HAP-1 (cell line): Measurements from ENCODE around the gene INSL3.

Source experiments
- DNase-seq, 2 experiments: peaks; one replicate each; pipeline ENCODE4 v3.0.0-alpha.2; 2016 to 2020; ENCODE audit warnings: low spot score in 2 of 2
- H3K27me3 ChIP-seq: fragments of 250-450 bp; sonication (Bioruptor Pico); 2 replicates; pipeline ENCODE4 v1.5.1; 2020; ENCODE audit warnings: low read depth, mild to moderate bottlenecking, moderate library complexity
- H3K36me3 ChIP-seq: fragments of 250-450 bp; sonication (Bioruptor Pico); replicated peaks from 2 replicates; pipeline ENCODE4 v1.5.1; 2020; ENCODE audit warnings: mild to moderate bottlenecking
- H3K4me1 ChIP-seq: fragments of 250-450 bp; sonication (Bioruptor Pico); 2 replicates; pipeline ENCODE4 v1.5.1; 2020; ENCODE audit warnings: mild to moderate bottlenecking
- H3K4me3 ChIP-seq: fragments of 250-450 bp; sonication (Bioruptor Pico); 2 replicates; pipeline ENCODE4 v1.5.1; 2020; ENCODE audit warnings: mild to moderate bottlenecking, moderate library complexity
- H3K9me3 ChIP-seq: fragments of 250-450 bp; sonication (Bioruptor Pico); 2 replicates; pipeline ENCODE4 v1.5.1; 2020; ENCODE audit warnings: mild to moderate bottlenecking, moderate library complexity
- in situ Hi-C: fragments of 300-500 bp; cut with MboI; formaldehyde crosslinking; loops from 3 replicates; pipeline ENCODE4 v1.14.3; 2020; ENCODE audit warnings: low sequenced_read_pairs, inconsistent platforms, mixed read lengths

Gene INSL3

DNA sequence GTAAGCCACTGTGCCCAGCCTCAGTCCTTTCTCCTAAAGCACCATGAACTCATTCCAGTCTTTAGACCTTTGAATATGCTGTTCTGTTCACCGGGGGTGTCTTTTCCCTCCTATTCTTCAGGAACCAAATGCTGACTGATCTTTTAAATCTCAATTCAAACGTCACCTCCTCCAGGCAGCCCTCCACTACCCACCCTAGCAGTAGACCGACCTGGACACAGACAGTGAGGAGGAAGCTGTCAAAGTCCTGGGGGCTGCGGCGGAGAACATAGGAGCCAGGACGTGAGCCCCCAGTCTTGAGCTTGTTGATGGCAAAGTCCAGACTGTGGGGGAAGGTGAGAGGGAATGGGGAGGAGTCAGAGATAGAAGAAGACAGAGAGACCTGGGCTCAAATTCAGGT lies 18.7 kb upstream of the INSL3 start:
- in situ Hi-C loops, result no loop called here
- DNase-seq, result no peak
- Histone ChIP-seq H3K4me1 (no peaks in the 10 kb centered on the region), H3K9me3 (no peaks in the 10 kb centered on the region), H3K4me3 (no peak overlapping the region), H3K36me3 (no peaks in the 10 kb centered on the region), H3K27me3 (no peaks in the 10 kb centered on the region)

DNA sequence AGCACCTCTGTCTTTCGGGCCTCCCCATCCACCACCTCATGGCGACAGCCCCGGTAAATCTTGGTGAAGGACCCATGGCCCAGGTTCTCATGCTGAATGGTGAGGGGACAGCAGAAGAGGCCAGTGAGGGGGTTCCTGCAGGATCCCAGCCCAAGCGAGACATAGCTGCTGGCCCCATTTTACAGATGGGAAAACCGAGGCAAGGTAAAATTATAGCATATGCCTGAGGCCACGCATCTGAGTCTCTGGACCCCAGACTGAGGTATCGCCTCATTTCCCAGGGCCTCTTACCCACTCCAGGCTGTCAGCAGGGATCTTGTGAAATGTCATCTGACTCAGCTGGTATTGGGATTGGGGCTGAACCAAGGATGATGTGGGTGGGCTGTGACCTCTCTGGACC lies 16.7 kb upstream of the INSL3 start:
- Histone ChIP-seq H3K4me3 (no peak overlapping the region), H3K9me3 (no peaks in the 10 kb centered on the region), H3K27me3 (no peaks in the 10 kb centered on the region), H3K4me1 (no peaks in the 10 kb centered on the region), H3K36me3 (no peaks in the 10 kb centered on the region)
- DNase-seq, result no peak
- in situ Hi-C loops, result no loop called here

DNA sequence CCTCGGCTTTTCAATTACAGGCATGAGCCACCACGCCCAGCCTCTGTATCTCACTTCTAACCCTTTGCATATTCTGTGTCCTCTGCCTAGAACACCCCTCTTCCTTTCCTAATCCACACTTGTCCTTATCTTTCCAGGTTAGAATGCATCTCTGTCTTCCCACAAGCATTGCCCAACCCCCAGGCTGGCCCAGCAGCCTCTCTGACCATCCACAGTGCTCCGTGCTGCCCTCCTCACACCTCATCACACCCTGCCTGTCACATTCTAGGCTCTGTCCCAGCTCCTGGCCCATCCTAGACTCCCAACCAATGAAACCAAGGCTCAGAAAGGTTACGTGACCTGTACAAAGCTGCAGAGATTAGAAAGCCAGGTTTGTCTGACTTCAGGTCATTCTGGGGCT lies 15.2 kb upstream of the INSL3 start:
- DNase-seq, result no peak
- H3K36me3 ChIP-seq, result no peaks in the 10 kb centered on the region
- in situ Hi-C loops, result no loop called here
- H3K9me3 ChIP-seq, result no peaks in the 10 kb centered on the region
- no peak overlapping the region for H3K4me3 ChIP-seq
- no peaks in the 10 kb centered on the region for H3K27me3 ChIP-seq
- no peaks in the 10 kb centered on the region for H3K4me1 ChIP-seq

DNA sequence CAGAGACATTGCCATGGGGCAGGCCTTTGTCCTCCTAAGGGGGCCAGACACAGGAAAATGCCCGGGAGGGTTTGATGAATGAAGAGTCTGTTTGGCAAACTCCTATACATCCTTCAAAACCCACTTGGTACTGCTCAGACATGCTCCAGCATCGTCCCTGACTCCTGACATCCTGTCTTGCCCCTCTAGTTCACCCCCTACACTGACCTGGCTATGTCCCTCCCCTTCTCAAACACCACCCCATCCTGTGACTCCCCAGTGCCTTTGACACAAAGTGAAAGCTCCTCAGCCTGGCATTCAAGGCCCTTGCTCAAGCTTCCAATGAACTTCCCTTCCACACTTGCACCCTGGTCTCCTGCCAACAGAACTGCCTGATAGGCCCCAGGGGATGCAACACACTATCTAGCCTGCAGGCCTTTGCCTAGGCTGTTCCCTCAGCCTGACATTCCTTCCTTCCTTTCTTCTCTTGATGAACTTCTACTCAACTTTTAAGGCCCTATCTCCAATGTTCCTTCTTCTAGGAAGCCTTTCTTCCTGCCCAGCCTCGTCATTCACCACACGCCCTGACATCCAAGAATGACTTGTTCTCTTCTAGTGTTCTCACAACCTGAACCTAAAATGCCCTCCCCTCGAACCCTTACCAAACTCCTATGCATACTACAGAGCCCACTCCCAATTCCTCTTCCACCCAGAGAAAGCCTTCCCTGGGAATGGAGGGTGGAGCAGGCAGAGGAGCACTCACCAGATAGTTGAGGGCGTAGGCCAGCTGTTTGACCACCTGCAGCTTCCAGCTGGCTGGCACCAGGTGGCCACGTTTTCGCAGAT lies 14.1 kb upstream of the INSL3 start:
- no peaks in the 10 kb centered on the region for H3K9me3 ChIP-seq
- H3K4me3 ChIP-seq, result no peak overlapping the region
- in situ Hi-C loops, result no loop called here
- no peaks in the 10 kb centered on the region for H3K4me1 ChIP-seq
- H3K27me3 ChIP-seq, result no peaks in the 10 kb centered on the region
- H3K36me3 ChIP-seq, result no peaks in the 10 kb centered on the region
- DNase-seq, result no peak

DNA sequence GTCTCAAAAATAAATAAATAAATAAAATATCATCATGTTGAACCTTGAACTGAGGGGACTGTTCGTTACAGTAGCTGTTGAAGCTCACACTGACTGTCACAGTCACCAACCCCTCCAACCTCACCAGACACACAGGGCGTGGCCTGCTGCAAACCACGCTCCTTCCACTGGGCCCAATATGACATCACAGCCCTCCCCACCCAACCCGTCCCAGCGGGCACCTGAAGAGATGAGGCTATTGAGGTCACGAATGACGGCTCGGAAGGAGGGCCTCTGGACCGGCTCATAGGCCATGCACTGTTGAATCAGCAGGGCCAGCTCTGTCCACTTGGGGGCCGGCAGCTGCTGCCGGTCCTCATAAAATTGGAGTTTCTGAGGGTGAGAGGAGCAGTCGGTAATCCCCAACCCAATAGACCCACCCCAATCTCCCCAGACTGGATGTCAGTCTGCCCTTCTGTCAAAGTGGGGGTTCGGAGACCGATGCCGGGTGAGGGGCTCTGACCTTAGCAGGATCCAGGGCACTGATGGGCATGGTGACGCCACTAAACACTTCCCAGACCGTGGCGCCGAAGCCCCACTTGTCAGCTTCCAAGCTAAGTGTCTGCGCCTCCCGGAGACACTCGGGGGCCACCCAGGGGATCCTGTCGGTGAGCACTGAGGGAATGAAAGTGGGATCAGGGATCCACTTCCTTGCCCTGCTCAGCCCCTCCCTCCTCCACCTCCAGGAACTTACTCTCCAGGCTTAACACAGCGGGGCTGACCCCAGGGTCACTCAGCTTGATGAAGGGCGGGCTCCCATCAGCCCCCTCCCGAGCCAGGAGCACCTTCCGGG lies 13.2 kb upstream of the INSL3 start:
- in situ Hi-C loops, result no loop called here
- no peaks in the 10 kb centered on the region for H3K36me3 ChIP-seq
- H3K4me3 ChIP-seq, result no peak overlapping the region
- no peaks in the 10 kb centered on the region for H3K27me3 ChIP-seq
- no peak for DNase-seq
- H3K9me3 ChIP-seq, result no peaks in the 10 kb centered on the region
- no peaks in the 10 kb centered on the region for H3K4me1 ChIP-seq

DNA sequence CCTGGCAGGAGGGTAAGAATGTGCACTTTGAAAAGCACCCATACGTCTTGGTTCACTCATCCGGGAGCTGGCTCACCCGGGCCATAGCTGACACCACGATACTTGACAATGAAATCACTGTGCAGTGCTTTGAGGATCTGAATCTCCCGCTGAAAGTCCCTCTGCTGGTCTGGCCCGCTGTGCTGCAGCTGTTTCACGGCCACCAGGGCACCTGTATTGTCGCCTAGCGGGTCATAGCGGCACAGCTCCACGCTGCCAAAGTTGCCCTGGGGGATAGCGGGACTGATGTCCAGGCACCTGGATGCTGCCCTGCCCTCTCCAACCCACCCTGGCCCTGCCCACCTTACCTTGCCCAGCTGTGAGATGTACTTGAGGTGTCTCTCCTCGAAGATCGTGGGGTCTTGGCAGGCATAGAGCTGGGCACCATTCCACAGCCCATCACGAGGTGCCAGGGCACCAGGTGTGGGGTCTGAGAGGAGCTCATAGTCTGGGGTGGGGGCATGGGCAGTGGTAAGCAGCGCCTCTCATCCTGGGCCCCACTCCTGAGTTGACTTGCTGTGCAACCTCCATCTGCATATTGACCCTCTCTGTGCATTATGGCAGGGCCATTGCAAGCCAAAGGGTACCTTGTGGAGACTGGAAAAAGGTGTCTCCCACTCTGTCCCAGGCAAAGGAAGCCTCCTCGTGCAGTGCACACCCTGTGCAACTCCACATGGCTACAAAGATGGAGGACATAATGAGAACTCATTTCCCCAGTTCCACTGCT lies 11.3 kb upstream of the INSL3 start:
- Histone ChIP-seq H3K9me3 (no peaks in the 10 kb centered on the region), H3K27me3 (no peaks in the 10 kb centered on the region), H3K4me1 (no peaks in the 10 kb centered on the region), H3K4me3 (no peak overlapping the region), H3K36me3 (no peaks in the 10 kb centered on the region)
- in situ Hi-C loops, result no loop called here
- no peak for DNase-seq

DNA sequence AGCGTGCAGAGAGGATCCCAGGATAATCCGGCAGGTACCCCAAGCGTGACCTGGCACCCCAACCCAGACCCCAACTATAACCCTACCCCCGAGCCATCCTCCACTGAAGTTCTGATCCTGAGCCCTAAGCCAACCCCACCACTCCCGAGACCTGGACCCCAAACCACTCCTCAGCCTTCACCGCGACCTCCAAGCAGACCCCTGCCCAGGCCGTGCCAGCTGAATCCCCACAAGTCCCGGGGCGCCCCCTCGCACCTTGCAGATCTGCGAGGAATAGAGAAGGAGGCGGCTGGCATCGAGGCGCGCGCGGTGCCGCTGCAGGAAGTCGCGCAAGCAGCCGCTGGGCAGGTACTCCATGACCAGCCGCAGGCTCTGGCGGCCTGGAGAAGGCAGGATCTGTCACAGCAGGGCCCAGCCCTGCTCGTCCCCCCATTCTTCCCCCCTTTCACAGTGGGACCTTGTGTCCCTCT lies 10.1 kb upstream of the INSL3 start:
- Histone ChIP-seq H3K36me3 (no peaks in the 10 kb centered on the region), H3K27me3 (no peaks in the 10 kb centered on the region)
- in situ Hi-C loops, result no loop called here

DNA sequence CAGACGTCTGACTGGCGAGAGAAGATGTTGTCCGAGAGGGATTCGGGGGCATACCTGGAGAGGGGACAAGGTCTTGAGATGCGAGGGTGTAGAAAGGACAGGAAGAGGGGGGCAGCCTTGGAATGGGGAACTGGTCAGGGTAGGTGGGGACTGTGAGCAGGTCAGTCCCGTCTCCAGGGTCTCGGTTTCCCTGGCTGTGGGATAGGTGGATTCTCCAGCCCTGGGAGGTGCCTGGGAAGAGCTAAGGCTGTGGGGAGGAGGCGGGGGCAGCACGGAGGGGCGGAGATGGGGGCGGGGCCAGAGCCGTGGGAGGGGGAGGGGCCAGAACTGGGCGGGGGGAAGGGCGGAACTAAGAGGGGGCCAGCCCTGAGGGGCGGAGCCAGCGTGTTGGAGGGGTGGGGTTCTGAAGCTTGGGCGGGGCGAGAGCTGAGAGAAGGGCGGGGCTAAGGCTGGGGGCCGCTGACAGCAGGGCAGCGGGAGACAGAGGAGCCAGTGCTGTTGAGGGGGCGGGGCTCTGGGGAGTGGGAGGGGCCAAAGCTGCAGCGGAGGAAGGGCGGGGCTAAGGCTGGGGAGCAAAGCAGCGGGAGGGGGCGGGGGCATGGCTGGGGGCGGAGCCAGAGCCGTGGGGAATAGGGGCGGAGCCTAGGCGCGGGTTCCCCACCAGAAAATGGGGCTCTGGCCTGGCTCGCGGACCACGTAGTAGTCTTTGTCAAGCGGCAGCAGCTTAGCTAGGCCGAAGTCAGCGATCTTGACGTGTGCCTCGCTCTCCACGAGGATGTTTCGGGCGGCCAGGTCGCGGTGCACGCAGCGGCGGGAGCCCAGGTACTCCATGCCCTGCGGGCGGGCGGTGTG lies 9.5 kb upstream of the INSL3 start:
- H3K4me3 ChIP-seq, result no peak overlapping the region
- H3K9me3 ChIP-seq, result no peaks in the 10 kb centered on the region
- peak in 1 of 2 experiments; percentile 75 for DNase-seq
- no peaks in the 10 kb centered on the region for H3K4me1 ChIP-seq
- no peaks in the 10 kb centered on the region for H3K36me3 ChIP-seq
- no peaks in the 10 kb centered on the region for H3K27me3 ChIP-seq
- in situ Hi-C loops, result no loop called here

More for the DNA sequence above, 10.1 kb upstream of the INSL3 start:
- Histone ChIP-seq H3K9me3 (no peaks in the 10 kb centered on the region), H3K4me1 (no peaks in the 10 kb centered on the region), H3K4me3 (no peak overlapping the region)
- DNase-seq, result no peak

DNA sequence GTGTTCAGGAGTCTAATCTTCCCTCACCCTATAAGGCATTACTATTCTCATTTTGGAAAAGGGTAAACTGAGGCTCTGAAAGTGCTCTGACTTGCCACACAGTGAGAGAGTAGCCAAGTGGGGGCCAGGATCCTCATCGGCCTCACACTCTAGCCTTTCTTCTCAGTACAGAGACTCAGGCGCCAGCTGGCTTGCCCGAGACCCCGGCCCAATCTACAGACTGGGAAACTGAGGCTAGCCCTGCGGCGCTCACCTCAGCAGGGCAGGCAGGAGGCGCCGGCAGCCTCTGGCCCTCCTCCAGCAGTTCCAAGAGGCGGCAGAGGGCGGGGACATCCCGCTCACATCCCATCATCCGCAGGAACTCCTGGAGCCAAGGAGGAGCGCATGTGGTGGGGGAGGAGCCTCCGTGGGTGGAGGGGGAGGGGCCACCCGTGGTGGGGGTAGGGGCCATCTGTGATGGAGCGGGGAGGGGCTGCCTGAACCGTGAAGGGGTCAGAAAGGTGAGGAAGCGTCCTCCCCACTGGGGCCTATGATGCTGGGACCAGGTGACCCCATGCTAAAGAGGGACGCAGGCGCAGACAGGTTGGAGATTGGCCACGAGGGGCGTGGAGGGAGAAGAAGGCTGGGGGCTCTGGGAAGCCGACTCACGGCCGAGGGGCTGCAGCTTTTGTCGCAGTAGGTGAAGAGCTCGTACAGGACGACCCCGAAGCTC lies 8.7 kb upstream of the INSL3 start:
- H3K9me3 ChIP-seq, result no peaks in the 10 kb centered on the region
- no peak overlapping the region for H3K4me3 ChIP-seq
- no peaks in the 10 kb centered on the region for H3K4me1 ChIP-seq
- in situ Hi-C loops, result no loop called here
- H3K36me3 ChIP-seq, result no peaks in the 10 kb centered on the region
- no peak for DNase-seq
- H3K27me3 ChIP-seq, result no peaks in the 10 kb centered on the region

DNA sequence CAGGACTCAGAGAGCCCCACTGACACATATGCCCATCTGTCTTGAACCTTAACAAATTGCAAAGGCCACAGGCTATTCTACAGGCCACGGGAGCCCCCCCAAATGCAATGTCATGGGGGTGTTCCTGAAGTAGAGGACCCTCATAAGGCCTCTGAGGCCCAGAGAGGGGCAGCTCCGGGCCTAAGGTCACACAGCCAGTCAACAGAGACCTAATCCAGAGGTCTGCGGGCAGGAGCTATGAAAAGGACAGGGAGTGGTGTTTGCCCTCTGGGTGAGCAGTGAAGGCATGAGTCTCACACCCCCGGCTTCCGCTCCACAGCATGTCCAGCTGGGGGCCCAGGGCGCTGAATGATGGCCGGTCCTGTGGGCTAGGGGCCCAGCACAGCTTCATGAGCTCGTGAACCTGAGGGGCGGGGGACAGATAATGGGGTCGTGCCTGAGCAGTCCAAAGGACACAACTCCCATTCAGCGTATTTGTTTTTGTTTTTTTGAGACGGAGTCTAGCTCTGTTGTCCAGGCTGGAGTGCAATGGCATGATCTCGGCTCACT lies 5.3 kb upstream of the INSL3 start:
- Histone ChIP-seq H3K9me3 (no peaks in the 10 kb centered on the region), H3K36me3 (no peaks in the 10 kb centered on the region), H3K27me3 (no peaks in the 10 kb centered on the region), H3K4me1 (no peaks in the 10 kb centered on the region), H3K4me3 (no peak overlapping the region)
- no peak for DNase-seq
- in situ Hi-C loops, result no loop called here

DNA sequence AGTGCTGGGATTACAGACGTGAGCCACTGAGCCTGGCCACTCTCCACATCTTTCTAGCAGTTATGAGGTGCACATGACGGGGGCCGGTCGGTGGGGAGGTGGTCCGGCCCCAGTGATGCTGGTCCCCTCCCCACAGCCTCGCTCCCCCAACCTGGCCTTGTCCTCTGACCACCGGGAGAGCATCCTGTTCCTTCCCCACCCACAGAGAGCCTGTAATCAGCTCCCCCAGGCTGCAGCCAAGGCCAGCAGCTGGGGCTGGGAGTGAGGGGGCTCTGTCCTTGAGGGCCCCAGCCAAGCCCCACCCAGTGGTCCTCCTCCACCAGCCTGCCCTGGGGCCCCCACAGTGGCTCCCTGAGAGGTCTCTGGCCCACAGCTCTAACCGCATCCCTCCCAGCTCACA lies 3.0 kb upstream of the INSL3 start:
- Histone ChIP-seq H3K27me3 (no peaks in the 10 kb centered on the region), H3K9me3 (no peaks in the 10 kb centered on the region), H3K4me1 (no peaks in the 10 kb centered on the region), H3K36me3 (no peaks in the 10 kb centered on the region), H3K4me3 (no peak overlapping the region)
- no peak for DNase-seq
- in situ Hi-C loops, result no loop called here

DNA sequence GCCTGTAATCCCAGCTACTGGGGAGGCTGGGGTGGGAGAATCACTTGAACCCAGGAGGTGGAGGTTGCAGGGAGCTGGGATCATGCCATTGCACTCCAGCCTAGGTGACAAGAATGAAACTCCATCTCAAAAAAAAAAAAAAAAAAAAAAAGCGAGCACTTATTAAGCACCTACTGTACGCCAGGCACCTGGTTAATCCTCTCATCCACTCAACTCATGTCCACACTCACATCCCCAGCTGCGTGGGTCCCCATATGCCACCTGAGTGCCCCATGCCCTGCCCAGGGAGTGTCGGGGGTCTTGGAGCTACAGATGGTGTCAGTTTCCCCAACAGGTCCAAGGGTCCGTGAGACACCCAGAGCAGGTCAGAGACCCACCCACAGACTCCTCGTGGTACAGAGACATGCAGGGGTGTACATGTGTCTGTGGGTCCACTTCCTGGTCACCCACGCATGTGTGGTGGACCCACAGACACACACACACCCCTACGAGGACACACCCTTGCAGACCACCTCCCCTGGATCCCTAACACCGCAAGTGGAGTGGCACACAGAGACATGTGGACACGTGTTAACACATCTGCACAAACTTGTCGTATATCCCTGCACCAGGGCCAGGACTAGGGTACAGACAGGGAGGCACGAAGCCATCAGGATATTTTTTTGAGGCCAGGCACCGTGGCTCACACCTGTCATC lies 3.5 kb downstream of the INSL3 start:
- Histone ChIP-seq H3K9me3 (no peaks in the 10 kb centered on the region), H3K4me1 (no peaks in the 10 kb centered on the region), H3K4me3 (no peak overlapping the region), H3K27me3 (no peaks in the 10 kb centered on the region), H3K36me3 (no peaks in the 10 kb centered on the region)
- in situ Hi-C loops, result no loop called here
- DNase-seq, result no peak
